PC-9 (cell line): Measurements from ENCODE around the gene PDE4B. TPM values are rescaled to one million over a fixed set of nuclear protein-coding genes. Genes with fewer than 3 reads are reported as not detected.

Source experiments
- BruUV-seq: library from RNA; stranded (reverse); fragments of 400-500 nt; replicated peaks from 2 replicates; lab custom pipeline; 2021; lab: Mats Ljungman, UMichigan
- CTCF ChIA-PET: fragments of 300-600 bp; sonication (Branson Sonifier 250); formaldehyde crosslinking; loops from one replicate; lab custom pipeline; 2022; ENCODE audit warnings: antibody characterized with exemption; lab: Charles Lee
- POLR2A ChIA-PET: fragments of 300-600 bp; sonication (Branson Sonifier 250); formaldehyde crosslinking; loops from one replicate; lab custom pipeline; 2022; ENCODE audit warnings: antibody characterized with exemption; ENCODE audit not compliant: unreplicated experiment; lab: Charles Lee
- DNase-seq, 2 experiments: peaks; one replicate each; pipeline versions ENCODE4 v3.0.0 to v3.0.0-alpha.2; 2015 to 2022; ENCODE audit warnings: mixed read lengths in 1 of 2
- H2AFZ ChIP-seq: fragments of 200-600 bp; sonication (generic); 2 replicates; pipeline ENCODE4 v1.8.1; 2017; ENCODE audit warnings: antibody characterized with exemption
- H3F3A ChIP-seq: fragments of 200-600 bp; sonication (generic); 2 replicates; pipeline ENCODE4 v1.8.1; 2017; ENCODE audit warnings: antibody characterized with exemption, mild to moderate bottlenecking, low read depth; ENCODE audit not compliant: insufficient read depth
- H3K27ac ChIP-seq: fragments of 200-600 bp; sonication (generic); 2 replicates; pipeline ENCODE4 v1.6.1; 2016; ENCODE audit warnings: mixed run types
- H3K27me3 ChIP-seq: fragments of 200-600 bp; sonication (generic); 2 replicates; pipeline ENCODE4 v1.6.1; 2016; ENCODE audit warnings: low read depth, mixed run types; ENCODE audit not compliant: insufficient read depth
- H3K36me3 ChIP-seq: fragments of 200-600 bp; sonication (generic); 2 replicates; pipeline ENCODE4 v1.6.1; 2016; ENCODE audit warnings: low read depth, mixed run types
- H3K4me1 ChIP-seq: fragments of 200-600 bp; sonication (generic); replicated peaks from 2 replicates; pipeline ENCODE4 v1.6.1; 2016; ENCODE audit warnings: mixed run types; ENCODE audit not compliant: insufficient read depth
- H3K4me2 ChIP-seq: fragments of 200-600 bp; sonication (generic); 2 replicates; pipeline ENCODE4 v1.6.1; 2017; ENCODE audit warnings: mixed run types
- H3K4me3 ChIP-seq: fragments of 200-600 bp; sonication (generic); 2 replicates; pipeline ENCODE4 v1.6.1; 2016; ENCODE audit warnings: mixed run types
- H3K79me2 ChIP-seq: fragments of 200-600 bp; sonication (generic); 2 replicates; pipeline ENCODE4 v1.6.1; 2017; ENCODE audit warnings: low read depth, mixed run types
- H3K9me2 ChIP-seq: fragments of 200-600 bp; sonication (generic); 2 replicates; pipeline ENCODE4 v1.8.1; 2017; ENCODE audit warnings: mild to moderate bottlenecking; ENCODE audit not compliant: insufficient read depth
- H3K9me3 ChIP-seq: fragments of 200-600 bp; sonication (generic); 2 replicates; pipeline ENCODE4 v1.8.1; 2016; ENCODE audit warnings: low read depth; ENCODE audit not compliant: insufficient read depth
- H4K20me1 ChIP-seq: fragments of 200-600 bp; sonication (generic); 2 replicates; pipeline ENCODE4 v1.8.1; 2017; ENCODE audit not compliant: insufficient read depth
- EZH2 ChIP-seq: fragments of 200-600 bp; sonication (generic); IDR thresholded peaks from 2 replicates; pipeline ENCODE4 v1.8.0; 2017; ENCODE audit warnings: antibody characterized with exemption, low read depth
- intact Hi-C: fragments of 100-400 bp; cut with micrococcal nuclease; formaldehyde crosslinking; loops from one replicate; pipeline ENCODE4 v1.10.0; 2022; ENCODE audit not compliant: unreplicated experiment
- total RNA-seq: library from RNA; stranded (reverse); gene quantifications from 2 replicates; pipeline ENCODE4 v1.2.3, GENCODE V29; 2021
- TF ChIP-seq, protein P1 (sequence below): fragments of 200-600 bp; sonication (generic); conservative IDR thresholded peaks from 2 replicates; pipeline ENCODE4 v1.6.1; 2017; ENCODE audit warnings: mixed run types, antibody characterized with exemption, mild to moderate bottlenecking, moderate library complexity

The PDE4B gene
- total RNA-seq, 1 experiment from 2014 or later, result 1.3 TPM

DNA sequence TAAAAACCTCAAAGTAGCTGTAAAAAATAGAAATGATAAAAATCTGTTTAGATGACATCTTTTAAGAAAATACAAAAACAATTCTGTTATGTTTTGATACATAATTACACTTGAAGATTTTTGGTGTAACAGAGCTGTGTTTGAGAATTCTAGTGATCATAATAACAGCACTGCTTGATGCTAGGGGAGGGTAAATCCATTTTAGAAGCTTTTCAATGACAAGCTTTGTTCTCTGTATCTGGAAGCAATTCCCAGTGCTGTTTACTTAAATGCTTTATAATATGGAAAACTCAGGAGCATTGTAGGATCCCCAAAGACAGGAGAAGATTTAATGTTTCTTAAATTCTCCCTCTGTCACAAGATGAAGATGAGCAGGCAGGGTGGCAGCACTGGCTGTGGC is 359.3 kb downstream of the PDE4B start:
- H3K4me1 ChIP-seq, result no peaks in the 10 kb centered on the region
- no peak overlapping the region for H2AFZ ChIP-seq
- H4K20me1 ChIP-seq, result no peaks in the 10 kb centered on the region
- no TSS peak for BruUV-seq
- H3K4me3 ChIP-seq, result no peak overlapping the region
- no peaks in the 10 kb centered on the region for H3F3A ChIP-seq
- H3K36me3 ChIP-seq, result no peaks in the 10 kb centered on the region
- no peak overlapping the region for H3K4me2 ChIP-seq
- H3K9me2 ChIP-seq, result no peaks in the 10 kb centered on the region
- H3K27me3 ChIP-seq, result no peaks in the 10 kb centered on the region
- POLR2A ChIA-PET, result no interaction called here
- no peak for TF ChIP-seq EZH2
- TF ChIP-seq, protein P1, sequence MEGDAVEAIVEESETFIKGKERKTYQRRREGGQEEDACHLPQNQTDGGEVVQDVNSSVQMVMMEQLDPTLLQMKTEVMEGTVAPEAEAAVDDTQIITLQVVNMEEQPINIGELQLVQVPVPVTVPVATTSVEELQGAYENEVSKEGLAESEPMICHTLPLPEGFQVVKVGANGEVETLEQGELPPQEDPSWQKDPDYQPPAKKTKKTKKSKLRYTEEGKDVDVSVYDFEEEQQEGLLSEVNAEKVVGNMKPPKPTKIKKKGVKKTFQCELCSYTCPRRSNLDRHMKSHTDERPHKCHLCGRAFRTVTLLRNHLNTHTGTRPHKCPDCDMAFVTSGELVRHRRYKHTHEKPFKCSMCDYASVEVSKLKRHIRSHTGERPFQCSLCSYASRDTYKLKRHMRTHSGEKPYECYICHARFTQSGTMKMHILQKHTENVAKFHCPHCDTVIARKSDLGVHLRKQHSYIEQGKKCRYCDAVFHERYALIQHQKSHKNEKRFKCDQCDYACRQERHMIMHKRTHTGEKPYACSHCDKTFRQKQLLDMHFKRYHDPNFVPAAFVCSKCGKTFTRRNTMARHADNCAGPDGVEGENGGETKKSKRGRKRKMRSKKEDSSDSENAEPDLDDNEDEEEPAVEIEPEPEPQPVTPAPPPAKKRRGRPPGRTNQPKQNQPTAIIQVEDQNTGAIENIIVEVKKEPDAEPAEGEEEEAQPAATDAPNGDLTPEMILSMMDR, result no peak
- DNase-seq, result no peak
- no peak overlapping the region for H3K27ac ChIP-seq
- H3K79me2 ChIP-seq, result no peaks in the 10 kb centered on the region
- no peaks in the 10 kb centered on the region for H3K9me3 ChIP-seq
- intact Hi-C loops, result no loop called here
- CTCF ChIA-PET, result no interaction called here

DNA sequence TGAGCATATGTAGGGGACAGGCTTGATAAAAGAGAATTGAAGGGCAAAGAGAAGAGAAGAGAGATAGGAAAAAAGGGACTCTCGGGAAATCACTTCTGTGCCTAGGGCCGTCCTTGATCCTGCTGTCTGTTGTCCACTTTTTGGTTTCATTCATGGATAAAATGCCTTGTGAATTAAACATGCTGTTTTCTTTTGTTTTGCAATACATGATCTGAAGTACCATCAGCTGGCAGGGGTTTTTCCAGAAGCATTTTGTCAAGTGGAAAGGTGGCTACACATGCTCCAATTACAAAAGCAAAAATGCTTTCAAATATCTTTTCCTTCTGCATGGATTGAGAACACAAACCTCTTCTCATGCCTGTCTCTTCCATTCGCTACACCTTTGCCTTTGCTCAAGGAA is 361.7 kb downstream of the PDE4B start:
- Histone ChIP-seq H3K36me3 (no peaks in the 10 kb centered on the region), H3K79me2 (no peaks in the 10 kb centered on the region), H3K9me3 (no peaks in the 10 kb centered on the region), H3K4me2 (no peak overlapping the region), H2AFZ (no peak overlapping the region), H3K4me3 (no peak overlapping the region), H3F3A (no peaks in the 10 kb centered on the region), H3K27me3 (no peaks in the 10 kb centered on the region), H3K9me2 (no peaks in the 10 kb centered on the region), H3K27ac (no peak overlapping the region), H3K4me1 (no peaks in the 10 kb centered on the region), H4K20me1 (no peaks in the 10 kb centered on the region)
- intact Hi-C loops, result no loop called here
- TF ChIP-seq, protein P1, result no peak
- no peak for TF ChIP-seq EZH2
- DNase-seq, result no peak
- BruUV-seq, result no TSS peak
- ChIA-PET CTCF (no interaction called here), POLR2A (no interaction called here)

DNA sequence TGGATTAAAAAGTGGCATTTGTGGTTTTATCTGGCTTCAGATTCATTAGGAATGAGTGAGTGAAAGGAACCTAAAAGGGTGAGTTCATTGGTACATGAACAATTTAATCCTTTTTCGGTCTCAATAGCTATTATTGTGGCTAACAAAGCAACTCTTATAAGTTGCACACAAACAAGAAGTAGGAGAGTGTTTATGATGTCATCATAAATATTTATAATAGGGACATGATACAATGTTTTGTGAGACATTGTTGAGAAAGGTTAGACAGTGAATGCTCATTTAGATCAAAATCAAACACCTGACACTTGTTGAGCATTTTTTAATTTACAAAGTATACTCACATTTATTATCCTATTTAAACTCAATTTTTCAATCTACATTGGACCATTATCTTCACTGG is 363.4 kb downstream of the PDE4B start:
- Histone ChIP-seq H3K36me3 (no peaks in the 10 kb centered on the region), H3K4me1 (no peaks in the 10 kb centered on the region), H4K20me1 (no peaks in the 10 kb centered on the region), H3K9me3 (no peaks in the 10 kb centered on the region), H3F3A (no peaks in the 10 kb centered on the region), H3K27ac (no peak overlapping the region), H3K4me2 (no peak overlapping the region), H3K9me2 (no peaks in the 10 kb centered on the region), H2AFZ (no peak overlapping the region), H3K79me2 (no peaks in the 10 kb centered on the region), H3K27me3 (no peaks in the 10 kb centered on the region), H3K4me3 (no peak overlapping the region)
- intact Hi-C loops, result no loop called here
- DNase-seq, result no peak
- POLR2A ChIA-PET, result no interaction called here
- TF ChIP-seq EZH2, result no peak
- TF ChIP-seq, protein P1, result no peak
- CTCF ChIA-PET, result no interaction called here
- no TSS peak for BruUV-seq
